ENCODE data around the gene IMPA2. TPM values are rescaled to one million over a fixed set of nuclear protein-coding genes. Genes with fewer than 3 reads are reported as not detected.

Gene IMPA2
- total and polyA plus RNA-seq, 2 of the 13 experiments (the other 11 are each of a cell fraction or from before 2014, with no cell fraction given), result 37.8 to 71.8 TPM

DNA sequence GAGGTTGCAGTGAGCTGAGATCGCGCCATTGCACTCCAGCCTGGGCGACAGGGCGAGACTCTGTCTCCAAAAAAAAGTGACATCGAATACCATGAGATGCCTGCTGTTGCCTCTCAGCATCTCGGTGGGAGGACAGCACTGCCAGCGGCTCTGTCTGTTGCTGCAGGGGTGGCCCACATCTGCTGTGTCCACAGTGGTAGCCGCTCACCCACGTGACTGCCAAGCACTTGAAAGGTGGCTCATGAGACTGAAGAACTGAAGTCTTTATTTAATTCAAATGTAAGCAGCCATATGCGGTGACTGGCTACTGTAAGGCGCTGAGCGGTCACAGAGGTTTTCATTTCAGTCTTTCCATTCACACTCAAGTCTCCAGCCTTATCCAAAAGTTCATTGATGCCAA is 25.8 kb downstream of the IMPA2 start:
- Histone ChIP-seq H3K9ac (ENCODE audit: insufficient read depth, low read depth, low read length) (no peak overlapping the region), H3K27ac (ENCODE audit: extremely low read length, insufficient read depth, low read length) (peak overlapping the region; percentile 11)
- CTCF ChIA-PET (ENCODE audit: low intra/inter-chr PET ratio, low total read pairs), result no interaction called here

More for the DNA sequence above, 25.8 kb downstream of the IMPA2 start:
- intact Hi-C loops (cut with micrococcal nuclease; ENCODE audit: unreplicated experiment), result no loop called here
- Histone ChIP-seq H3K36me3 (replicated peaks in 1 of 2; ENCODE audit: control insufficient read depth in 1 of 2, insufficient read depth in 2 of 2, low read length in 2 of 2) (peaks cover 17 to 49% of the 10 kb centered on the region in 2 experiments; a peak in 4 of 5 replicates), H3K79me2 (ENCODE audit: insufficient read depth, low read length) (no peaks in the 10 kb centered on the region), H3K4me1 (ENCODE audit: insufficient read depth, low read length) (peaks cover 30% of the 10 kb centered on the region), H3K27me3 (ENCODE audit: control insufficient read depth in 1 of 2, insufficient read depth in 2 of 2, low read length in 2 of 2) (no peaks in the 10 kb centered on the region), H3K9me3 (ENCODE audit: low read length) (no peaks in the 10 kb centered on the region), H3K4me3 (replicated peaks in 1 of 3; ENCODE audit: insufficient read depth in 1 of 3, low read depth in 2 of 3, low read length in 3 of 3) (no peak overlapping the region), H2AFZ (ENCODE audit: low read length) (no peak overlapping the region), H3K4me2 (ENCODE audit: low read depth, low read length) (no peak overlapping the region), H4K20me1 (ENCODE audit: insufficient read depth, low read length) (peaks cover 6% of the 10 kb centered on the region; the same call in 1 of the 2 replicates)
- FAIRE-seq, result no peak
- no peak for DNase-seq (ENCODE audit: low spot score)
- 98% methylated on average over 8 of the region's 12 CpGs for WGBS (ENCODE audit: low lambda C conversion rate)
- no peak for ATAC-seq
- in situ Hi-C loops (cut with HindIII; ENCODE audit: extremely low pct_ligation_motif_present, low pct_unique_long_range_greater_than_20kb), result no loop called here
- BruUV-seq (replicated peaks), result no TSS peak
- TF ChIP-seq PHF5A (CRISPR knock-in tag; IDR thresholded peaks at IDR 0.05; ENCODE audit: low read depth, unreplicated experiment) (no peak), NR2C2 (CRISPR knock-in tag; IDR thresholded peaks at IDR 0.05; ENCODE audit: borderline replicate concordance) (no peak), FOSL2 (CRISPR knock-in tag; IDR thresholded peaks at IDR 0.05) (no peak), ZNF160 (CRISPR knock-in tag; IDR thresholded peaks at IDR 0.05) (no peak), ZNF720 (CRISPR knock-in tag; IDR thresholded peaks at IDR 0.05) (no peak), SMAD1 (CRISPR knock-in tag; IDR thresholded peaks at IDR 0.05; ENCODE audit: borderline replicate concordance, low read depth) (no peak), ZNF7 (CRISPR knock-in tag; IDR thresholded peaks at IDR 0.05) (no peak), ZNF841 (CRISPR knock-in tag; IDR thresholded peaks at IDR 0.05; ENCODE audit: borderline replicate concordance) (no peak), POLR2AphosphoS5 (IDR thresholded peaks at IDR 0.05; ENCODE audit: low read depth, low read length) (no peak), FOXC1 (CRISPR knock-in tag; IDR thresholded peaks at IDR 0.05; ENCODE audit: borderline replicate concordance) (no peak)
- TF ChIP-seq, protein P1, sequence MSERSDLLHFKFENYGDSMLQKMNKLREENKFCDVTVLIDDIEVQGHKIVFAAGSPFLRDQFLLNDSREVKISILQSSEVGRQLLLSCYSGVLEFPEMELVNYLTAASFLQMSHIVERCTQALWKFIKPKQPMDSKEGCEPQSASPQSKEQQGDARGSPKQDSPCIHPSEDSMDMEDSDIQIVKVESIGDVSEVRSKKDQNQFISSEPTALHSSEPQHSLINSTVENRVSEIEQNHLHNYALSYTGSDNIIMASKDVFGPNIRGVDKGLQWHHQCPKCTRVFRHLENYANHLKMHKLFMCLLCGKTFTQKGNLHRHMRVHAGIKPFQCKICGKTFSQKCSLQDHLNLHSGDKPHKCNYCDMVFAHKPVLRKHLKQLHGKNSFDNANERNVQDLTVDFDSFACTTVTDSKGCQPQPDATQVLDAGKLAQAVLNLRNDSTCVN (CRISPR knock-in tag; IDR thresholded peaks at IDR 0.05; ENCODE audit: borderline replicate concordance), result no peak
- TF ChIP-seq, protein P2, sequence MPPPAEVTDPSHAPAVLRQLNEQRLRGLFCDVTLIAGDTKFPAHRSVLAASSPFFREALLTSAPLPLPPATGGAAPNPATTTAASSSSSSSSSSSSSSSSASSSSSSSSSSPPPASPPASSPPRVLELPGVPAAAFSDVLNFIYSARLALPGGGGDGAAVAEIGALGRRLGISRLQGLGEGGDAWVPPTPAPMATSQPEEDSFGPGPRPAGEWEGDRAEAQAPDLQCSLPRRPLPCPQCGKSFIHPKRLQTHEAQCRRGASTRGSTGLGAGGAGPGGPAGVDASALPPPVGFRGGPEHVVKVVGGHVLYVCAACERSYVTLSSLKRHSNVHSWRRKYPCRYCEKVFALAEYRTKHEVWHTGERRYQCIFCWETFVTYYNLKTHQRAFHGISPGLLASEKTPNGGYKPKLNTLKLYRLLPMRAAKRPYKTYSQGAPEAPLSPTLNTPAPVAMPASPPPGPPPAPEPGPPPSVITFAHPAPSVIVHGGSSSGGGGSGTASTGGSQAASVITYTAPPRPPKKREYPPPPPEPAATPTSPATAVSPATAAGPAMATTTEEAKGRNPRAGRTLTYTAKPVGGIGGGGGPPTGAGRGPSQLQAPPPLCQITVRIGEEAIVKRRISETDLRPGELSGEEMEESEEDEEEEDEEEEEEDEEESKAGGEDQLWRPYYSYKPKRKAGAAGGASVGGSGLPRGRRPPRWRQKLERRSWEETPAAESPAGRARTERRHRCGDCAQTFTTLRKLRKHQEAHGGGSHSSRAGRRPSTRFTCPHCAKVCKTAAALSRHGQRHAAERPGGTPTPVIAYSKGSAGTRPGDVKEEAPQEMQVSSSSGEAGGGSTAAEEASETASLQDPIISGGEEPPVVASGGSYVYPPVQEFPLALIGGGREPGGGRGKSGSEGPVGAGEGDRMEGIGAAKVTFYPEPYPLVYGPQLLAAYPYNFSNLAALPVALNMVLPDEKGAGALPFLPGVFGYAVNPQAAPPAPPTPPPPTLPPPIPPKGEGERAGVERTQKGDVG (CRISPR knock-in tag; IDR thresholded peaks at IDR 0.05; ENCODE audit: borderline replicate concordance), result no peak
- TF ChIP-seq, protein P3, sequence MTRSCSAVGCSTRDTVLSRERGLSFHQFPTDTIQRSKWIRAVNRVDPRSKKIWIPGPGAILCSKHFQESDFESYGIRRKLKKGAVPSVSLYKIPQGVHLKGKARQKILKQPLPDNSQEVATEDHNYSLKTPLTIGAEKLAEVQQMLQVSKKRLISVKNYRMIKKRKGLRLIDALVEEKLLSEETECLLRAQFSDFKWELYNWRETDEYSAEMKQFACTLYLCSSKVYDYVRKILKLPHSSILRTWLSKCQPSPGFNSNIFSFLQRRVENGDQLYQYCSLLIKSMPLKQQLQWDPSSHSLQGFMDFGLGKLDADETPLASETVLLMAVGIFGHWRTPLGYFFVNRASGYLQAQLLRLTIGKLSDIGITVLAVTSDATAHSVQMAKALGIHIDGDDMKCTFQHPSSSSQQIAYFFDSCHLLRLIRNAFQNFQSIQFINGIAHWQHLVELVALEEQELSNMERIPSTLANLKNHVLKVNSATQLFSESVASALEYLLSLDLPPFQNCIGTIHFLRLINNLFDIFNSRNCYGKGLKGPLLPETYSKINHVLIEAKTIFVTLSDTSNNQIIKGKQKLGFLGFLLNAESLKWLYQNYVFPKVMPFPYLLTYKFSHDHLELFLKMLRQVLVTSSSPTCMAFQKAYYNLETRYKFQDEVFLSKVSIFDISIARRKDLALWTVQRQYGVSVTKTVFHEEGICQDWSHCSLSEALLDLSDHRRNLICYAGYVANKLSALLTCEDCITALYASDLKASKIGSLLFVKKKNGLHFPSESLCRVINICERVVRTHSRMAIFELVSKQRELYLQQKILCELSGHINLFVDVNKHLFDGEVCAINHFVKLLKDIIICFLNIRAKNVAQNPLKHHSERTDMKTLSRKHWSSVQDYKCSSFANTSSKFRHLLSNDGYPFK (CRISPR knock-in tag; IDR thresholded peaks at IDR 0.05; ENCODE audit: borderline replicate concordance), result no peak
- POLR2A ChIA-PET, result interaction anchor here (2.3 kb wide), 1 partner anchor 26 kb away, joined by 13 read pairs; the partner anchor contains the start of gene IMPA2

Data from HepG2 (cell line).